HL-60 (cell line): ENCODE data around the gene SARDH.

Source experiments
- POLR2AphosphoS5 ChIP-seq: IDR thresholded peaks from 2 replicates; pipeline ENCODE4 v1.6.1; 2012; ENCODE audit warnings: low read depth
- TF ChIP-seq, protein P1 (sequence below): IDR thresholded peaks from one replicate; pipeline ENCODE4 v1.5.1; 2011; ENCODE audit warnings: low read length, control low read depth, inconsistent platforms; ENCODE audit not compliant: insufficient read depth
- TF ChIP-seq, protein P2 (sequence below): IDR thresholded peaks from 2 replicates; pipeline ENCODE4 v1.6.1; 2012; ENCODE audit warnings: low read depth; ENCODE audit not compliant: insufficient replicate concordance

DNA sequence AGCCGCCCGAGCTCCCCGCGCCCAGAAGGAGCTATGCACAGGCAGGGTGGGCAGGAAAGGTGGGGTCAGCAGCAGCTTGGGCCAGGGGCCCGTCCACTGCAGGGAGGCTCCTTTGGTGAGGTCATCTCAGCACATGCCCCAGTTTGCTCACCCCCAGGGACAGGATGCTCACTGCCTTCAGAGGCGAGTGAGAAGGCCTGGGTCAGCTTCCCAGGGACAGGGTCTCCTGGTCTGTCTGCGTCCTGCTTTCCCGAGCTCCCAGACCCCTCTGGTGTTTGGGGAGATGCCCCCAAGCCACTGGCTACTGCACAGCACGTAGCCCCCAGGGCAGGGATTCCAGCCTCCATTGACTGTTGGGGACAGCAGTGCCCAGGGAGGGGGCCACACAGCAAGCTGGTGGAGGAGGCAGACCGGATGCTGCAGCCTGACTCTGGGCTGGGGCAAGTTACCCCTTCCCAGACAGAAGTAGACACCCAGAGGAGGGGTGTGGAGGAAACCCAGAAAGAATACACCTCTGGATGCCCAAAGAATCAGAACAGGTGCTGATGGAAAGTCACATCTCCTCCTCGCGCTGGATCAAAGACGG, 581 bp upstream of the SARDH start:
- no peak for TF ChIP-seq POLR2AphosphoS5
- TF ChIP-seq, protein P1, sequence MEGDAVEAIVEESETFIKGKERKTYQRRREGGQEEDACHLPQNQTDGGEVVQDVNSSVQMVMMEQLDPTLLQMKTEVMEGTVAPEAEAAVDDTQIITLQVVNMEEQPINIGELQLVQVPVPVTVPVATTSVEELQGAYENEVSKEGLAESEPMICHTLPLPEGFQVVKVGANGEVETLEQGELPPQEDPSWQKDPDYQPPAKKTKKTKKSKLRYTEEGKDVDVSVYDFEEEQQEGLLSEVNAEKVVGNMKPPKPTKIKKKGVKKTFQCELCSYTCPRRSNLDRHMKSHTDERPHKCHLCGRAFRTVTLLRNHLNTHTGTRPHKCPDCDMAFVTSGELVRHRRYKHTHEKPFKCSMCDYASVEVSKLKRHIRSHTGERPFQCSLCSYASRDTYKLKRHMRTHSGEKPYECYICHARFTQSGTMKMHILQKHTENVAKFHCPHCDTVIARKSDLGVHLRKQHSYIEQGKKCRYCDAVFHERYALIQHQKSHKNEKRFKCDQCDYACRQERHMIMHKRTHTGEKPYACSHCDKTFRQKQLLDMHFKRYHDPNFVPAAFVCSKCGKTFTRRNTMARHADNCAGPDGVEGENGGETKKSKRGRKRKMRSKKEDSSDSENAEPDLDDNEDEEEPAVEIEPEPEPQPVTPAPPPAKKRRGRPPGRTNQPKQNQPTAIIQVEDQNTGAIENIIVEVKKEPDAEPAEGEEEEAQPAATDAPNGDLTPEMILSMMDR = no peak
- TF ChIP-seq, protein P2, sequence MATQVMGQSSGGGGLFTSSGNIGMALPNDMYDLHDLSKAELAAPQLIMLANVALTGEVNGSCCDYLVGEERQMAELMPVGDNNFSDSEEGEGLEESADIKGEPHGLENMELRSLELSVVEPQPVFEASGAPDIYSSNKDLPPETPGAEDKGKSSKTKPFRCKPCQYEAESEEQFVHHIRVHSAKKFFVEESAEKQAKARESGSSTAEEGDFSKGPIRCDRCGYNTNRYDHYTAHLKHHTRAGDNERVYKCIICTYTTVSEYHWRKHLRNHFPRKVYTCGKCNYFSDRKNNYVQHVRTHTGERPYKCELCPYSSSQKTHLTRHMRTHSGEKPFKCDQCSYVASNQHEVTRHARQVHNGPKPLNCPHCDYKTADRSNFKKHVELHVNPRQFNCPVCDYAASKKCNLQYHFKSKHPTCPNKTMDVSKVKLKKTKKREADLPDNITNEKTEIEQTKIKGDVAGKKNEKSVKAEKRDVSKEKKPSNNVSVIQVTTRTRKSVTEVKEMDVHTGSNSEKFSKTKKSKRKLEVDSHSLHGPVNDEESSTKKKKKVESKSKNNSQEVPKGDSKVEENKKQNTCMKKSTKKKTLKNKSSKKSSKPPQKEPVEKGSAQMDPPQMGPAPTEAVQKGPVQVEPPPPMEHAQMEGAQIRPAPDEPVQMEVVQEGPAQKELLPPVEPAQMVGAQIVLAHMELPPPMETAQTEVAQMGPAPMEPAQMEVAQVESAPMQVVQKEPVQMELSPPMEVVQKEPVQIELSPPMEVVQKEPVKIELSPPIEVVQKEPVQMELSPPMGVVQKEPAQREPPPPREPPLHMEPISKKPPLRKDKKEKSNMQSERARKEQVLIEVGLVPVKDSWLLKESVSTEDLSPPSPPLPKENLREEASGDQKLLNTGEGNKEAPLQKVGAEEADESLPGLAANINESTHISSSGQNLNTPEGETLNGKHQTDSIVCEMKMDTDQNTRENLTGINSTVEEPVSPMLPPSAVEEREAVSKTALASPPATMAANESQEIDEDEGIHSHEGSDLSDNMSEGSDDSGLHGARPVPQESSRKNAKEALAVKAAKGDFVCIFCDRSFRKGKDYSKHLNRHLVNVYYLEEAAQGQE = no peak
